Esophagus muscularis mucosa (tissue), 3 donors: ENCODE results near the gene ARMC9.

Source experiments
- POLR2A ChIP-seq: fragments of 450-650 bp; IDR thresholded peaks from one replicate; pipeline ENCODE4 v1.6.1; 2017; ENCODE audit warnings: antibody characterized with exemption, moderate library complexity, mild to moderate bottlenecking, low read depth
- POLR2AphosphoS5 ChIP-seq, 2 donors: sonication (generic); formaldehyde crosslinking; IDR thresholded peaks; one replicate each; pipeline ENCODE4 v1.6.1; 2017; ENCODE audit warnings: antibody characterized with exemption in 2 of 2
- TF ChIP-seq, protein P1 (sequence below), 3 experiments: fragments of 200-600 bp in 2 of 3; fragments of 450-650 bp in 1 of 3; sonication (generic) in 2 of 3; IDR thresholded peaks; one replicate each; pipeline ENCODE4 v1.5.1; 2017 to 2019; ENCODE audit warnings: antibody characterized with exemption in 3 of 3, mild to moderate bottlenecking in 2 of 3, moderate library complexity in 1 of 3

DNA sequence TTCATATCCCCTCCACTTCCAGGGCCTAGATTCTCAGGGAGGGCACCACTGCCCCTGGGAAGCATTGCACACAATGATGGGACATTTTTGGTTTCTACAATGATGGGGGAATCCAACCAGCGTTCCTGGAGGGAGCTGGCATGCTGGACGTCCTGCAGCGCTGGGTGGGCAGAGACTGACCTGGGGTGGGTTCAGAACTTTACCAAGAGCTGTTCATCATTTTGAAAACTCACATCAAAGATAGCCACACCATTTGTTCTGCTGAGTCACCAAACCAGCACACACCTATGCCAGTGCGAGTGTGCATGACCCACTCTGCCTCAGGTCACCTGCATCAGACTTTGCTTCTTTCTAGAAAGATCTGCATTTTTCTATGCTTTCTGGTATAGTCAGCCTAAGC is 14.1 kb upstream of the ARMC9 start:
- TF ChIP-seq, protein P1, sequence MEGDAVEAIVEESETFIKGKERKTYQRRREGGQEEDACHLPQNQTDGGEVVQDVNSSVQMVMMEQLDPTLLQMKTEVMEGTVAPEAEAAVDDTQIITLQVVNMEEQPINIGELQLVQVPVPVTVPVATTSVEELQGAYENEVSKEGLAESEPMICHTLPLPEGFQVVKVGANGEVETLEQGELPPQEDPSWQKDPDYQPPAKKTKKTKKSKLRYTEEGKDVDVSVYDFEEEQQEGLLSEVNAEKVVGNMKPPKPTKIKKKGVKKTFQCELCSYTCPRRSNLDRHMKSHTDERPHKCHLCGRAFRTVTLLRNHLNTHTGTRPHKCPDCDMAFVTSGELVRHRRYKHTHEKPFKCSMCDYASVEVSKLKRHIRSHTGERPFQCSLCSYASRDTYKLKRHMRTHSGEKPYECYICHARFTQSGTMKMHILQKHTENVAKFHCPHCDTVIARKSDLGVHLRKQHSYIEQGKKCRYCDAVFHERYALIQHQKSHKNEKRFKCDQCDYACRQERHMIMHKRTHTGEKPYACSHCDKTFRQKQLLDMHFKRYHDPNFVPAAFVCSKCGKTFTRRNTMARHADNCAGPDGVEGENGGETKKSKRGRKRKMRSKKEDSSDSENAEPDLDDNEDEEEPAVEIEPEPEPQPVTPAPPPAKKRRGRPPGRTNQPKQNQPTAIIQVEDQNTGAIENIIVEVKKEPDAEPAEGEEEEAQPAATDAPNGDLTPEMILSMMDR (IDR thresholded peaks at IDR 0.05): no peak
- TF ChIP-seq POLR2A: no peak
- no peak for TF ChIP-seq POLR2AphosphoS5 (IDR thresholded peaks at IDR 0.05)
